CD14-positive monocyte (primary cell): ENCODE measurements around the gene TMTC3. TPM values are rescaled to one million over a fixed set of nuclear protein-coding genes. Genes with fewer than 3 reads are reported as not detected.

Source experiments
- DNase-seq, 3 donors: peaks; one replicate each; pipeline ENCODE4 v3.0.0-alpha.2; 2011 to 2022
- H2AFZ ChIP-seq: 2 replicates; pipeline ENCODE4 v1.6.0; 2012; ENCODE audit warnings: mild to moderate bottlenecking, low read depth, low read length, inconsistent platforms; ENCODE audit not compliant: insufficient read depth, poor library complexity, severe bottlenecking
- H3K27ac ChIP-seq, 2 donors: 1 replicate in 1 of 2; 2 replicates in 1 of 2; pipeline ENCODE4 v1.5.1; 2012 to 2013; ENCODE audit warnings: low read length in 2 of 2, control low read depth in 1 of 2, inconsistent platforms in 1 of 2, low read depth in 1 of 2, mild to moderate bottlenecking in 1 of 2
- H3K27me3 ChIP-seq, 2 donors: one replicate each; pipeline versions ENCODE4 v1.6.0 to v1.6.1; 2011 to 2013; ENCODE audit warnings: low read length in 2 of 2; ENCODE audit not compliant: control insufficient read depth in 2 of 2, insufficient read depth in 2 of 2
- H3K36me3 ChIP-seq, 2 donors: replicated peaks in 1 of 2; 1 replicate in 1 of 2; 2 replicates in 1 of 2; pipeline versions ENCODE4 v1.5.1 to v1.6.1; 2012 to 2013; ENCODE audit warnings: low read length in 2 of 2, control low read depth in 1 of 2, inconsistent platforms in 1 of 2, mild to moderate bottlenecking in 1 of 2; ENCODE audit not compliant: insufficient read depth in 2 of 2, control insufficient read depth in 1 of 2
- H3K4me1 ChIP-seq, 2 donors: 1 replicate in 1 of 2; 2 replicates in 1 of 2; pipeline versions ENCODE4 v1.5.1 to v1.6.1; 2012 to 2013; ENCODE audit warnings: low read length in 2 of 2, control low read depth in 1 of 2, inconsistent platforms in 1 of 2, mild to moderate bottlenecking in 1 of 2, moderate library complexity in 1 of 2; ENCODE audit not compliant: insufficient read depth in 2 of 2, control insufficient read depth in 1 of 2
- H3K4me2 ChIP-seq: replicated peaks from 2 replicates; pipeline ENCODE3; 2012; ENCODE audit warnings: low read length, moderate library complexity, mild to moderate bottlenecking; ENCODE audit not compliant: poor library complexity, severe bottlenecking; ENCODE audit errors: extremely low read depth
- H3K4me3 ChIP-seq, 3 experiments: fragments of 200-600 bp in 1 of 3; sonication (generic) in 1 of 3; replicated peaks in 1 of 3; 1 replicate in 2 of 3; 2 replicates in 1 of 3; pipeline ENCODE4 v1.5.1; 2011 to 2013; ENCODE audit warnings: low read length in 3 of 3, mild to moderate bottlenecking in 3 of 3, control low read depth in 2 of 3, low read depth in 2 of 3, inconsistent platforms in 1 of 3, moderate library complexity in 1 of 3
- H3K79me2 ChIP-seq: 2 replicates; pipeline ENCODE4 v1.6.0; 2012; ENCODE audit warnings: mild to moderate bottlenecking, control low read depth, inconsistent platforms, low read length, moderate library complexity; ENCODE audit not compliant: insufficient read depth
- H3K9ac ChIP-seq: 2 replicates; pipeline ENCODE4 v1.6.0; 2017; ENCODE audit warnings: low read length, mild to moderate bottlenecking; ENCODE audit not compliant: insufficient read depth, poor library complexity, severe bottlenecking
- H3K9me3 ChIP-seq, 2 donors: replicated peaks in 1 of 2; 1 replicate in 1 of 2; 2 replicates in 1 of 2; pipeline versions ENCODE4 v1.5.1 to v1.6.1; 2012 to 2013; ENCODE audit warnings: low read length in 2 of 2, control low read depth in 1 of 2; ENCODE audit not compliant: control insufficient read depth in 1 of 2, insufficient read depth in 1 of 2
- H4K20me1 ChIP-seq: 2 replicates; pipeline ENCODE4 v1.6.0; 2012; ENCODE audit warnings: mild to moderate bottlenecking, low read length, control low read depth, moderate library complexity; ENCODE audit not compliant: insufficient read depth
- H3K27ac Mint-ChIP-seq, 7 donors: one replicate each; pipeline ENCODE4 v1.8.0; 2020; ENCODE audit warnings: mild to moderate bottlenecking in 7 of 7, mixed read lengths in 7 of 7, moderate library complexity in 6 of 7, inconsistent platforms in 2 of 7
- H3K27me3 Mint-ChIP-seq, 3 donors: one replicate each; pipeline ENCODE4 v1.8.0; 2021 to 2022; ENCODE audit warnings: low read depth in 3 of 3, mild to moderate bottlenecking in 3 of 3, mixed read lengths in 3 of 3, moderate library complexity in 3 of 3, inconsistent platforms in 1 of 3
- H3K36me3 Mint-ChIP-seq, 2 donors: one replicate each; pipeline ENCODE4 v1.8.0; 2020; ENCODE audit warnings: mixed read lengths in 2 of 2, inconsistent platforms in 1 of 2, mild to moderate bottlenecking in 1 of 2
- H3K4me1 Mint-ChIP-seq: one replicate; pipeline ENCODE4 v1.8.0; 2020; ENCODE audit warnings: mild to moderate bottlenecking, mixed read lengths
- H3K4me3 Mint-ChIP-seq, 2 donors: one replicate each; pipeline ENCODE4 v1.8.0; 2020; ENCODE audit warnings: mild to moderate bottlenecking in 2 of 2, mixed read lengths in 2 of 2, moderate library complexity in 1 of 2
- H3K9me3 Mint-ChIP-seq, 7 donors: one replicate each; pipeline ENCODE4 v1.8.0; 2020 to 2022; ENCODE audit warnings: mixed read lengths in 7 of 7, mild to moderate bottlenecking in 6 of 7, moderate library complexity in 6 of 7, inconsistent platforms in 2 of 7
- WGBS: methylation state at CpG from one replicate; pipeline ENCODE4 v1.1.5; 2013; ENCODE audit warnings: missing lambda C conversion rate; ENCODE audit not compliant: insufficient coverage; 5-methylcytosine and 5-hydroxymethylcytosine counted together
- intact Hi-C, 2 donors: fragments of 100-400 bp; cut with micrococcal nuclease; formaldehyde crosslinking; loops; one replicate each; pipeline versions ENCODE4 v1.15.0 to v1.15.1; 2023
- polyA plus RNA-seq, 3 donors: library from polyadenylated mRNA; depleted of rRNA in 1 of 3; unstranded in 2 of 3; stranded (reverse) in 1 of 3; fragments of 300-500 nt in 2 of 3; fragments of >200 nt in 1 of 3; fragmentation: Illumina TruSeq in 2 of 3; gene quantifications; 1 replicate in 2 of 3; 2 replicates in 1 of 3; pipeline ENCODE4 v1.2.3, GENCODE V29; 2012 to 2021
- TF ChIP-seq, protein P1 (sequence below): fragments of 200-600 bp; IDR thresholded peaks from one replicate; pipeline ENCODE4 v1.8.0; 2022; ENCODE audit warnings: antibody characterized with exemption, mild to moderate bottlenecking

The TMTC3 gene
- polyA plus RNA-seq, 3 donors, result 1.1 to 2.2 (median 1.2) TPM

DNA sequence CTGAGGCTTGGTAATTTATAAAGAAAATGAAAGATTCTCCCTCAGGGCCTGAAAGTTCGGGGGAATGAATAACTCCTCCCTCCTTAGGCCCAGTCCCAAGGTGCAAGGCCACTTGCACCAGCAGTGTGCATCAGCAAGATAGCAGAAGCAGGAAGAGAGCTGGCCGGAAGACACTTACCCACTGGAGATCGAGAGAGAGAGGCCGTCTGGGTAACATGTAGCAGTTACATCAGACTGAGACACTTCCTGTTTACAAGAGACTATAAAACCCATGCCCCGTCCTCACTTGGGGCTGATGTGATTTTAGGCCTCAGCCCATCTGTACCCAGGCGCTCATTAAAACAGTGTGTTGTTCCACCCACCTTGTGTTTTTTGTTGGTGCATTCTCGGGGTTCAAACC, 85.2 kb downstream of the TMTC3 start:
- TF ChIP-seq, protein P1, sequence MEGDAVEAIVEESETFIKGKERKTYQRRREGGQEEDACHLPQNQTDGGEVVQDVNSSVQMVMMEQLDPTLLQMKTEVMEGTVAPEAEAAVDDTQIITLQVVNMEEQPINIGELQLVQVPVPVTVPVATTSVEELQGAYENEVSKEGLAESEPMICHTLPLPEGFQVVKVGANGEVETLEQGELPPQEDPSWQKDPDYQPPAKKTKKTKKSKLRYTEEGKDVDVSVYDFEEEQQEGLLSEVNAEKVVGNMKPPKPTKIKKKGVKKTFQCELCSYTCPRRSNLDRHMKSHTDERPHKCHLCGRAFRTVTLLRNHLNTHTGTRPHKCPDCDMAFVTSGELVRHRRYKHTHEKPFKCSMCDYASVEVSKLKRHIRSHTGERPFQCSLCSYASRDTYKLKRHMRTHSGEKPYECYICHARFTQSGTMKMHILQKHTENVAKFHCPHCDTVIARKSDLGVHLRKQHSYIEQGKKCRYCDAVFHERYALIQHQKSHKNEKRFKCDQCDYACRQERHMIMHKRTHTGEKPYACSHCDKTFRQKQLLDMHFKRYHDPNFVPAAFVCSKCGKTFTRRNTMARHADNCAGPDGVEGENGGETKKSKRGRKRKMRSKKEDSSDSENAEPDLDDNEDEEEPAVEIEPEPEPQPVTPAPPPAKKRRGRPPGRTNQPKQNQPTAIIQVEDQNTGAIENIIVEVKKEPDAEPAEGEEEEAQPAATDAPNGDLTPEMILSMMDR, result no peak
- no peak overlapping the region for H3K9ac ChIP-seq
- no peak for DNase-seq
- Mint-ChIP-seq H3K9me3 (peaks cover 6 to 17% (median 13%) of the 10 kb centered on the region in 7 donors), H3K27me3 (no peaks in the 10 kb centered on the region), H3K27ac (no peak overlapping the region), H3K4me3 (no peak overlapping the region), H3K4me1 (no peaks in the 10 kb centered on the region), H3K36me3 (no peaks in the 10 kb centered on the region)
- H3K4me1 ChIP-seq, result no peaks in the 10 kb centered on the region
- no peak overlapping the region for H3K27ac ChIP-seq
- intact Hi-C loops, result no loop called here
- H3K36me3 ChIP-seq, result no peaks in the 10 kb centered on the region
- no peak overlapping the region for H3K4me2 ChIP-seq
- no peaks in the 10 kb centered on the region for H3K27me3 ChIP-seq
- no peak overlapping the region for H3K4me3 ChIP-seq
- WGBS, result 51% methylated on average over 6 of the region's 7 CpGs
- no peak overlapping the region for H2AFZ ChIP-seq
- H4K20me1 ChIP-seq, result no peaks in the 10 kb centered on the region
- peaks cover 0 to 29% of the 10 kb centered on the region in 2 donors for H3K9me3 ChIP-seq
- no peaks in the 10 kb centered on the region for H3K79me2 ChIP-seq

DNA sequence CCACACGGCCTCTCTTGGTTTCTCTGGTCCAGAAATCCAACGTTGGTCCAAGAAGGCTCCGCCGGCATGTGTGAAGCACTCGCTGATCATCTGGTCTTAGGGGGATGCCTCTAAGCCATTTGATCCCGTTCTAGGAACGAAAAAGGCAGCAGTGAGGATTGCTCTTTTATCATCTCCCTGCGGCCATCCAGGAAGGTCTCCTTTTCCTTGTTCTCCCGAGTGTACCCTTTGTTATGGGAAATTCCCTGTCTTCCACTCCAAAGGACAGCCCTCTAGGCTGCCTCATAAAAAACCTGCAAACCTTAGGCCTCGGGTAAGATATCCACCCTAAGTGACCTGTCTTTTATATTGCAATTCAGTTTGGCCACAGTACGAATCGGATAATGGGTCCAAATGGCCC, 85.8 kb downstream of the TMTC3 start:
- H3K4me3 ChIP-seq, result no peak overlapping the region
- no peaks in the 10 kb centered on the region for H3K36me3 ChIP-seq
- Mint-ChIP-seq H3K36me3 (no peaks in the 10 kb centered on the region), H3K4me1 (no peaks in the 10 kb centered on the region), H3K27me3 (no peaks in the 10 kb centered on the region), H3K9me3 (peaks cover 6 to 17% (median 13%) of the 10 kb centered on the region in 7 donors), H3K4me3 (no peak overlapping the region), H3K27ac (no peak overlapping the region)
- H3K79me2 ChIP-seq, result no peaks in the 10 kb centered on the region
- peaks cover 0 to 24% of the 10 kb centered on the region in 2 donors for H3K9me3 ChIP-seq
- H3K9ac ChIP-seq, result no peak overlapping the region
- no peaks in the 10 kb centered on the region for H3K4me1 ChIP-seq
- no peak overlapping the region for H3K27ac ChIP-seq
- DNase-seq, result no peak
- TF ChIP-seq, protein P1, result no peak
- WGBS, result 97% methylated on average over 12 of the region's 12 CpGs
- intact Hi-C loops, result no loop called here
- no peak overlapping the region for H2AFZ ChIP-seq
- H3K27me3 ChIP-seq, result no peaks in the 10 kb centered on the region
- no peaks in the 10 kb centered on the region for H4K20me1 ChIP-seq
- H3K4me2 ChIP-seq, result no peak overlapping the region
